ENCODE results near the gene DIP2A. TPM values are rescaled to one million over a fixed set of nuclear protein-coding genes. Genes with fewer than 3 reads are reported as not detected.

DIP2A gene
- total and polyA plus RNA-seq, 7 donors: 7.3 to 12.2 (median 11.0) TPM

DNA sequence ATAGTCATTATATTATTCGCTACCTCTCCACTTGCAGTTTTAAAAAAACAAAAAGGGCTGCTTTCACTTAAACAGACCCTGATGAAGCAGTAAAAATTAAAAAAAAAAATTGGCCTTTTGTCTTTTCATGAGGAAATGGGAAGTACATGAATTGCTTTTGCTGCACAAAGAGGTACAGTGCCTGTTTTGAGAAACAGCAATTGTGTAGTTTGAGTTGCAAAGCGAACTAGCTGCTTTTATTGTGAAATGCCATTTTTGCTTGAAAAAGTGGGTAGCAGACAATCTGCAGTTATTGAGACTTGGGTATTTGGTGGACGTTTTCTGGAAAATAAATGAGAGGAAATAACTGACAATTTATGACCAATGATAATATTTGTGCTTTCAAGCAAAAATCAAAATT lies 7.0 kb downstream of the DIP2A start:
- TF ChIP-seq, protein P1, sequence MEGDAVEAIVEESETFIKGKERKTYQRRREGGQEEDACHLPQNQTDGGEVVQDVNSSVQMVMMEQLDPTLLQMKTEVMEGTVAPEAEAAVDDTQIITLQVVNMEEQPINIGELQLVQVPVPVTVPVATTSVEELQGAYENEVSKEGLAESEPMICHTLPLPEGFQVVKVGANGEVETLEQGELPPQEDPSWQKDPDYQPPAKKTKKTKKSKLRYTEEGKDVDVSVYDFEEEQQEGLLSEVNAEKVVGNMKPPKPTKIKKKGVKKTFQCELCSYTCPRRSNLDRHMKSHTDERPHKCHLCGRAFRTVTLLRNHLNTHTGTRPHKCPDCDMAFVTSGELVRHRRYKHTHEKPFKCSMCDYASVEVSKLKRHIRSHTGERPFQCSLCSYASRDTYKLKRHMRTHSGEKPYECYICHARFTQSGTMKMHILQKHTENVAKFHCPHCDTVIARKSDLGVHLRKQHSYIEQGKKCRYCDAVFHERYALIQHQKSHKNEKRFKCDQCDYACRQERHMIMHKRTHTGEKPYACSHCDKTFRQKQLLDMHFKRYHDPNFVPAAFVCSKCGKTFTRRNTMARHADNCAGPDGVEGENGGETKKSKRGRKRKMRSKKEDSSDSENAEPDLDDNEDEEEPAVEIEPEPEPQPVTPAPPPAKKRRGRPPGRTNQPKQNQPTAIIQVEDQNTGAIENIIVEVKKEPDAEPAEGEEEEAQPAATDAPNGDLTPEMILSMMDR (IDR thresholded peaks at IDR 0.05): no peak
- H3K4me3 ChIP-seq: no peak overlapping the region
- H3K4me1 ChIP-seq: peaks cover 10% of the 10 kb centered on the region
- ATAC-seq: no peak
- no peak overlapping the region for H3K27ac ChIP-seq
- WGBS, 3 donors: 79 to 88% (median 79%) methylated on average over 3 of the region's 3 CpGs
- DNase-seq: no peak
- intact Hi-C loops (cut with DNase I): loop anchor here in 1 of 2 donors (5.0 kb wide), 1 partner anchor 218 kb away; no protein-coding TSS in a partner anchor
- H3K9me3 ChIP-seq: no peaks in the 10 kb centered on the region
- peaks cover 2 to 40% of the 10 kb centered on the region in 2 donors for H3K36me3 ChIP-seq (ENCODE audit: insufficient read depth in 1 of 2, low read depth in 1 of 2)
- H3K27me3 ChIP-seq (ENCODE audit: insufficient read depth in 3 of 3, low read length in 2 of 3): no peaks in the 10 kb centered on the region

DNA sequence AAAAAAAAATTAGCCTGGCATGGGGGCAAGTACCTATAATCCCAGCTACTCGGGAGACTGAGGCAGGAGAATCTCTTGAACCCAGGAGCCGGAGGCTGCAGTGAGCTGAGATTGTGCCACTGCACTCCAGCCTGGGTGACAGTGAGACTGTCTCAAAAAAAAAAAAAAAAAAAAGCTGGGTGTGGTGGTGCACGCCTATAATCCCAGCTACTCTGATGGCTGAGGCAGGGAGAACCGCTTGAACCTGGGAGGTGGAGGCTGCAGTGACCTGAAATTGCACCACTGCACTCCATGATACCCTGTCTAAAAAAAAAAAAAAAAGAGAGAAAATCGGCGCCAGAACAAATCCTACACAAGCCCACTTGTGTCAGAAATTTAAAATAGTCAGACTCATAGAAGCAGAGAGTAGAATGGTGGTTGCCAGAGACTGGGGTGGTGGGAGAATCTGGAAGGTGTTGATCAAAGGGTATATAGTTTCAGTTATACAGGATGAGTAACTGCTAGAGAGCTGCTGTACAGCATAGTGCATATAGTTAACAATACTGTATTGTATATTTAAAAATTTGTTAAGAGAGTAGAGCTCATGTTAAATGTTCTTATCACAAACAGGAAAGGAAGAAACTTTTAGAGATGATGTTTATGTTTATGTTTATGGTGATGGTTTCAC lies 9.6 kb downstream of the DIP2A start:
- no peak for ATAC-seq
- intact Hi-C loops (cut with DNase I): loop anchor here in 1 of 2 donors (5.0 kb wide), 1 partner anchor 221 kb away; no protein-coding TSS in a partner anchor

DNA sequence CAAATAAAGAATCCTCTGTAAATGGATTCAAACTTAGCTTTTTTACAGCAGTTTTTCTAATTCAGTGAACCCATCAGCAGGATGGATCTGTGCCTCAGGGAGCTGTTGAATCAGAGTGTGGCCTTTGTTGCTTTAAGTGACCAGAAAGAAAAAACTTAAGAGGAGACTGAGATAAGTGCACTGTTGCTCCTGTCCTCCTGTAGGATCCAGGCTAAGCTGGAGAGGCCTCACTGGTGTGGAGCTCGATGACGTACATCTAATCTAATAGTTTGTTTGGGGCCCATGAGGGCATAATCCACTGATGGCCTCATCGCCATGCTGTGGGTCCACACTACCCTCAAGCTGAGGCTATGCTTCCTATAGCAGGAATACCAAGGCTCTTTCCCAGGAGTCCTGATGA lies 10.6 kb downstream of the DIP2A start:
- no peaks in the 10 kb centered on the region for H3K9me3 ChIP-seq
- H3K27ac ChIP-seq: no peak overlapping the region
- DNase-seq: no peak
- WGBS, 3 donors: 93 to 95% (median 94%) methylated on average over 3 of the region's 3 CpGs
- intact Hi-C loops (cut with DNase I): loop anchor here in 1 of 2 donors (5.0 kb wide), 1 partner anchor 222 kb away; no protein-coding TSS in a partner anchor
- no peaks in the 10 kb centered on the region for H3K4me1 ChIP-seq
- H3K36me3 ChIP-seq (ENCODE audit: insufficient read depth in 1 of 2, low read depth in 1 of 2): peaks cover 2 to 30% of the 10 kb centered on the region in 2 donors
- TF ChIP-seq, protein P1 (IDR thresholded peaks at IDR 0.05): no peak
- ATAC-seq: no peak
- no peaks in the 10 kb centered on the region for H3K27me3 ChIP-seq (ENCODE audit: insufficient read depth in 3 of 3, low read length in 2 of 3)
- H3K4me3 ChIP-seq: no peak overlapping the region

More for the DNA sequence above, 9.6 kb downstream of the DIP2A start:
- Histone ChIP-seq H3K27me3 (ENCODE audit: insufficient read depth in 3 of 3, low read length in 2 of 3) (no peaks in the 10 kb centered on the region), H3K4me3 (no peak overlapping the region), H3K36me3 (ENCODE audit: insufficient read depth in 1 of 2, low read depth in 1 of 2) (peaks cover 2 to 32% of the 10 kb centered on the region in 2 donors), H3K4me1 (no peaks in the 10 kb centered on the region), H3K9me3 (no peaks in the 10 kb centered on the region), H3K27ac (no peak overlapping the region)
- 77 to 91% (median 78%) methylated on average over 6 of the region's 6 CpGs for WGBS, 3 donors
- TF ChIP-seq, protein P1 (IDR thresholded peaks at IDR 0.05): no peak
- no peak for DNase-seq

DNA sequence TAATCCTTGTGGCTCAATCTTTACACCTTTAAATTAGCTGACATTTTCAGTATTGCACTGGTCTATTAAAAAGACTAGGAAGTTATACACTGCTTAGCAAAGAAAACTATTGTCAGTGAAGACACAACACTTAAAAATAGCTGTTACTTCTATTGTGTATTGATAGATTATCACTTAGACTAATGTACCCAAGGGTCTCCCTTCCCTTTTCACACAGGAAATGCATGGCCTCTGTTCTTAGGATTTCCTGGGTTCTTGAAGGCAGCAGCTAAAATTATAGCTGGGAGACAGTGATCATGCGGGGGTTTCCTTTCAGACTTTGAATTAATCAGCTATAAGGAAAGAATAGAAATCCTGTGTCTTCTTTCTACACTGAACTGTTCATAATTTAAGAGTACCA lies 12.8 kb downstream of the DIP2A start:
- no peaks in the 10 kb centered on the region for H3K9me3 ChIP-seq
- DNase-seq (no peak), ATAC-seq (no peak)
- H3K4me3 ChIP-seq: no peak overlapping the region
- 80 to 94% (median 86%) methylated on average over 1 of the region's 1 CpG for WGBS, 3 donors
- H3K4me1 ChIP-seq: no peaks in the 10 kb centered on the region
- peaks cover under 1 to 22% of the 10 kb centered on the region in 2 donors for H3K36me3 ChIP-seq (ENCODE audit: insufficient read depth in 1 of 2, low read depth in 1 of 2)
- H3K27me3 ChIP-seq (ENCODE audit: insufficient read depth in 3 of 3, low read length in 2 of 3): no peaks in the 10 kb centered on the region
- TF ChIP-seq, protein P1 (IDR thresholded peaks at IDR 0.05): no peak
- intact Hi-C loops (cut with DNase I): no loop called here
- H3K27ac ChIP-seq: no peak overlapping the region
